Skeletal muscle tissue (tissue), 4 donors: ENCODE data around the gene NRXN3. TPM values are rescaled to one million over a fixed set of nuclear protein-coding genes. Genes with fewer than 3 reads are reported as not detected.

Experiments used
- H3K27ac ChIP-seq: one replicate; pipeline ENCODE4 v1.7.0; 2013; ENCODE audit warnings: mild to moderate bottlenecking, low read depth, low read length, inconsistent platforms
- H3K27me3 ChIP-seq, 3 donors: one replicate each; pipeline ENCODE4 v1.7.0; 2013; ENCODE audit warnings: low read length in 3 of 3; ENCODE audit not compliant: control insufficient read depth in 3 of 3, insufficient read depth in 3 of 3
- H3K36me3 ChIP-seq, 3 donors: one replicate each; pipeline ENCODE4 v1.7.0; 2013; ENCODE audit warnings: low read length in 3 of 3; ENCODE audit not compliant: control insufficient read depth in 3 of 3, insufficient read depth in 3 of 3
- H3K4me1 ChIP-seq, 3 donors: one replicate each; pipeline ENCODE4 v1.7.0; 2013; ENCODE audit warnings: low read length in 3 of 3, mild to moderate bottlenecking in 3 of 3; ENCODE audit not compliant: control insufficient read depth in 3 of 3, insufficient read depth in 3 of 3
- H3K4me3 ChIP-seq, 3 donors: one replicate each; pipeline ENCODE4 v1.7.0; 2013; ENCODE audit warnings: low read length in 3 of 3
- H3K9ac ChIP-seq, 3 donors: one replicate each; pipeline ENCODE4 v1.7.0; 2013; ENCODE audit warnings: low read length in 3 of 3, mild to moderate bottlenecking in 3 of 3, moderate library complexity in 2 of 3, low read depth in 1 of 3
- H3K9me3 ChIP-seq, 3 donors: one replicate each; pipeline ENCODE4 v1.7.0; 2013; ENCODE audit warnings: low read length in 3 of 3; ENCODE audit not compliant: control insufficient read depth in 3 of 3
- total RNA-seq: library from RNA; depleted of rRNA; stranded (reverse); fragments of >200 nt; gene quantifications from one replicate; pipeline ENCODE4 v1.2.3, GENCODE V29; 2014
- donor health status: Osteomylitis.

Gene NRXN3
- total RNA-seq, 1 donor from 2014 or later: 0.52 TPM

- H3K9me3 ChIP-seq: no peaks in the 10 kb centered on the region
- H3K4me1 ChIP-seq: no peaks in the 10 kb centered on the region
- H3K36me3 ChIP-seq: no peaks in the 10 kb centered on the region
- no peak overlapping the region for H3K4me3 ChIP-seq
- no peak overlapping the region for H3K9ac ChIP-seq
- peaks cover 0 to 3% (median 0%) of the 10 kb centered on the region in 3 donors for H3K27me3 ChIP-seq
- no peak overlapping the region for H3K27ac ChIP-seq
These were observed 592.2 kb downstream of the NRXN3 start for GRCh38 chr14:78762331-78762730.

- H3K9me3 ChIP-seq: no peaks in the 10 kb centered on the region
- H3K27me3 ChIP-seq: peaks cover 0 to 3% (median 0%) of the 10 kb centered on the region in 3 donors
- no peaks in the 10 kb centered on the region for H3K4me1 ChIP-seq
- no peaks in the 10 kb centered on the region for H3K36me3 ChIP-seq
- H3K27ac ChIP-seq: no peak overlapping the region
- no peak overlapping the region for H3K9ac ChIP-seq
- H3K4me3 ChIP-seq: no peak overlapping the region
These were observed 593.6 kb downstream of the NRXN3 start for GRCh38 chr14:78763746-78764145.

- no peaks in the 10 kb centered on the region for H3K36me3 ChIP-seq
- H3K9me3 ChIP-seq: no peaks in the 10 kb centered on the region
- H3K27me3 ChIP-seq: peaks cover 0 to 3% (median 0%) of the 10 kb centered on the region in 3 donors
- H3K4me3 ChIP-seq: no peak overlapping the region
- no peak overlapping the region for H3K9ac ChIP-seq
- no peak overlapping the region for H3K27ac ChIP-seq
- H3K4me1 ChIP-seq: no peaks in the 10 kb centered on the region
These were observed 594.1 kb downstream of the NRXN3 start for GRCh38 chr14:78764240-78764639.

- no peaks in the 10 kb centered on the region for H3K4me1 ChIP-seq
- no peaks in the 10 kb centered on the region for H3K36me3 ChIP-seq
- H3K27ac ChIP-seq: no peak overlapping the region
- peaks cover 0 to 3% (median 0%) of the 10 kb centered on the region in 3 donors for H3K27me3 ChIP-seq
- H3K9ac ChIP-seq: no peak overlapping the region
- H3K4me3 ChIP-seq: no peak overlapping the region
- no peaks in the 10 kb centered on the region for H3K9me3 ChIP-seq
These were observed 594.5 kb downstream of the NRXN3 start for GRCh38 chr14:78764645-78765044.

- no peak overlapping the region for H3K27ac ChIP-seq
- H3K9ac ChIP-seq: no peak overlapping the region
- peaks cover 0 to 3% (median 0%) of the 10 kb centered on the region in 3 donors for H3K27me3 ChIP-seq
- H3K4me1 ChIP-seq: no peaks in the 10 kb centered on the region
- no peaks in the 10 kb centered on the region for H3K36me3 ChIP-seq
- H3K9me3 ChIP-seq: no peaks in the 10 kb centered on the region
- no peak overlapping the region for H3K4me3 ChIP-seq
These were observed 597.3 kb downstream of the NRXN3 start for GRCh38 chr14:78767436-78767835.

- no peak overlapping the region for H3K27ac ChIP-seq
- no peak overlapping the region for H3K9ac ChIP-seq
- no peak overlapping the region for H3K4me3 ChIP-seq
- H3K9me3 ChIP-seq: peaks cover 0 to 2% (median 0%) of the 10 kb centered on the region in 3 donors
- no peaks in the 10 kb centered on the region for H3K36me3 ChIP-seq
- no peaks in the 10 kb centered on the region for H3K27me3 ChIP-seq
- no peaks in the 10 kb centered on the region for H3K4me1 ChIP-seq
These were observed 612.4 kb downstream of the NRXN3 start for GRCh38 chr14:78782551-78782950.

- Histone ChIP-seq H3K36me3 (no peaks in the 10 kb centered on the region), H3K27me3 (no peaks in the 10 kb centered on the region), H3K9me3 (peaks cover 0 to 2% (median 0%) of the 10 kb centered on the region in 3 donors), H3K4me3 (no peak overlapping the region), H3K9ac (no peak overlapping the region), H3K4me1 (no peaks in the 10 kb centered on the region), H3K27ac (no peak overlapping the region)
These were observed 615.1 kb downstream of the NRXN3 start for GRCh38 chr14:78785265-78785664.

GRCh38 chr14:78788467-78789360 lies 618.5 kb downstream of the NRXN3 start:
- Histone ChIP-seq H3K4me3 (no peak overlapping the region), H3K27me3 (no peaks in the 10 kb centered on the region), H3K9me3 (no peaks in the 10 kb centered on the region), H3K27ac (no peak overlapping the region), H3K9ac (no peak overlapping the region), H3K4me1 (no peaks in the 10 kb centered on the region), H3K36me3 (no peaks in the 10 kb centered on the region)

GRCh38 chr14:78790271-78790670 lies 620.1 kb downstream of the NRXN3 start:
- Histone ChIP-seq H3K27ac (no peak overlapping the region), H3K27me3 (no peaks in the 10 kb centered on the region), H3K9ac (no peak overlapping the region), H3K9me3 (no peaks in the 10 kb centered on the region), H3K4me1 (no peaks in the 10 kb centered on the region), H3K4me3 (no peak overlapping the region), H3K36me3 (no peaks in the 10 kb centered on the region)

- peaks cover 0 to 3% (median 0%) of the 10 kb centered on the region in 3 donors for H3K27me3 ChIP-seq
- H3K9me3 ChIP-seq: peaks cover 0 to 2% (median 0%) of the 10 kb centered on the region in 3 donors
- no peak overlapping the region for H3K9ac ChIP-seq
- H3K4me3 ChIP-seq: no peak overlapping the region
- no peak overlapping the region for H3K27ac ChIP-seq
- H3K4me1 ChIP-seq: no peaks in the 10 kb centered on the region
- no peaks in the 10 kb centered on the region for H3K36me3 ChIP-seq
These were observed 628.6 kb downstream of the NRXN3 start for GRCh38 chr14:78798757-78799156.
